GM12878 (cell line): ENCODE results near the gene MGLL. TPM values are rescaled to one million over a fixed set of nuclear protein-coding genes. Genes with fewer than 3 reads are reported as not detected.

ENCODE experiments used
- BMI1 ChIP-seq: fragments of 450-650 bp; IDR thresholded peaks from 2 replicates; pipeline ENCODE4 v1.6.1; 2016; ENCODE audit warnings: mild to moderate bottlenecking, moderate library complexity, borderline replicate concordance
- BRCA1 ChIP-seq: IDR thresholded peaks from 2 replicates; pipeline ENCODE4 v1.6.1; 2011; ENCODE audit warnings: low read depth, low read length, improper control_type of control experiment
- CTCF ChIP-seq, 3 experiments: IDR thresholded peaks in 2 of 3; conservative IDR thresholded peaks in 1 of 3; 2 replicates each; pipeline ENCODE4 v1.5.1; 2011; ENCODE audit warnings: low read depth in 3 of 3, low read length in 3 of 3, mild to moderate bottlenecking in 3 of 3, control low read depth in 2 of 3, moderate library complexity in 2 of 3, inconsistent platforms in 1 of 3, mixed read lengths in 1 of 3; ENCODE audit not compliant: control insufficient read depth in 2 of 3, insufficient read depth in 1 of 3; ENCODE audit errors: extremely low read depth in 1 of 3
- E2F8 ChIP-seq: fragments of 450-650 bp; IDR thresholded peaks from 2 replicates; pipeline ENCODE4 v1.6.1; 2018; ENCODE audit warnings: mild to moderate bottlenecking, low read depth, moderate library complexity; ENCODE audit not compliant: partially characterized antibody
- EED ChIP-seq: sonication (generic); IDR thresholded peaks from 2 replicates; pipeline ENCODE4 v1.6.1; 2016; ENCODE audit warnings: antibody characterized with exemption, low read depth
- EP300 ChIP-seq, 2 experiments: fragments of 150-350 bp in 1 of 2; IDR thresholded peaks; 2 replicates each; pipeline ENCODE4 v1.6.1; 2011 to 2012; ENCODE audit warnings: low read depth in 2 of 2, low read length in 2 of 2, borderline replicate concordance in 1 of 2, improper control_type of control experiment in 1 of 2, inconsistent platforms in 1 of 2; ENCODE audit not compliant: control insufficient read depth in 1 of 2
- ESRRA ChIP-seq: IDR thresholded peaks from 2 replicates; pipeline ENCODE4 v1.6.1; 2012; ENCODE audit warnings: mild to moderate bottlenecking, low read length, improper control_type of control experiment
- HDAC6 ChIP-seq: fragments of 200-600 bp; sonication (generic); IDR thresholded peaks from one replicate; pipeline ENCODE4 v1.8.0; 2017; ENCODE audit warnings: antibody characterized with exemption; ENCODE audit not compliant: unreplicated experiment
- IKZF2 ChIP-seq, 2 experiments: fragments of 450-650 bp; IDR thresholded peaks; 2 replicates each; pipeline ENCODE4 v1.6.1; 2017; ENCODE audit warnings: mild to moderate bottlenecking in 2 of 2, moderate library complexity in 2 of 2
- MXI1 ChIP-seq: fragments of 150-350 bp; IDR thresholded peaks from 2 replicates; pipeline ENCODE4 v1.6.1; 2011; ENCODE audit warnings: low read depth, mild to moderate bottlenecking, inconsistent platforms, low read length, improper control_type of control experiment
- NFXL1 ChIP-seq: fragments of 450-650 bp; IDR thresholded peaks from 2 replicates; pipeline ENCODE4 v1.6.1; 2017; ENCODE audit warnings: antibody characterized with exemption, mild to moderate bottlenecking, borderline replicate concordance
- NRF1 ChIP-seq: conservative IDR thresholded peaks from 2 replicates; pipeline ENCODE4 v1.6.1; 2011; ENCODE audit warnings: mild to moderate bottlenecking, low read depth, low read length, improper control_type of control experiment
- PBX3 ChIP-seq: IDR thresholded peaks from 2 replicates; pipeline ENCODE4 v1.6.1; 2011; ENCODE audit warnings: mild to moderate bottlenecking, low read depth, low read length, moderate library complexity; ENCODE audit not compliant: insufficient replicate concordance
- RELA ChIP-seq: fragments of 450-650 bp; IDR thresholded peaks from 2 replicates; pipeline ENCODE4 v1.8.0; 2014; ENCODE audit warnings: borderline replicate concordance; ENCODE audit not compliant: partially characterized antibody
- RFX5 ChIP-seq: IDR thresholded peaks from 2 replicates; pipeline ENCODE4 v1.6.1; 2011; ENCODE audit warnings: low read depth, low read length, improper control_type of control experiment
- SIX5 ChIP-seq: IDR thresholded peaks from 2 replicates; pipeline ENCODE4 v1.6.1; 2011; ENCODE audit warnings: mild to moderate bottlenecking, low read depth, low read length, moderate library complexity; ENCODE audit not compliant: severe bottlenecking
- SMARCA5 ChIP-seq: fragments of 450-650 bp; IDR thresholded peaks from 2 replicates; pipeline ENCODE4 v1.6.1; 2017; ENCODE audit warnings: mild to moderate bottlenecking
- SMC3 ChIP-seq: IDR thresholded peaks from 2 replicates; pipeline ENCODE4 v1.6.1; 2011; ENCODE audit warnings: low read length, improper control_type of control experiment, borderline replicate concordance
- SRF ChIP-seq, 2 experiments: IDR thresholded peaks; 2 replicates each; pipeline ENCODE4 v1.6.1; 2011; ENCODE audit warnings: low read depth in 2 of 2, low read length in 2 of 2, mild to moderate bottlenecking in 1 of 2, moderate library complexity in 1 of 2
- polyA plus RNA-seq, 11 experiments: library from polyadenylated mRNA; depleted of rRNA in 4 of 11; unstranded in 6 of 11; stranded (reverse) in 5 of 11; fragments of >200 nt; fragmentation: Nextera tagmentation in 4 of 11; fragmentation: Illumina TruSeq in 1 of 11; extraction: Ambion mirVana in 4 of 11; extraction: Trizol in 1 of 11; gene quantifications; 1 replicate in 1 of 11; 2 replicates in 10 of 11; pipeline versions ENCODE4 v1.2.1 to v1.2.3, GENCODE V29; 2011 to 2016; ENCODE audit warnings: inconsistent platforms in 2 of 11, missing spikeins in 2 of 11, low read depth in 1 of 11
- total RNA-seq, 4 experiments: library from RNA; depleted of rRNA in 3 of 4; stranded (reverse); fragments of >200 nt in 3 of 4; fragmentation: Illumina TruSeq in 1 of 4; extraction: Trizol in 1 of 4; gene quantifications; 2 replicates each; pipeline versions ENCODE4 v1.2.1 to v1.2.3, GENCODE V29; 2013 to 2021

MGLL gene
- total and polyA plus RNA-seq, 10 of the 15 experiments (the other 5 are each of a cell fraction or from before 2014, with no cell fraction given), result 44.9 to 177 (median 72.9) TPM

- TF ChIP-seq E2F8, result no peak
- peak; percentile 88 for TF ChIP-seq EED
- no peak for TF ChIP-seq HDAC6
- no peak for TF ChIP-seq BRCA1
- TF ChIP-seq RFX5, result no peak
- TF ChIP-seq SRF (IDR thresholded peaks at IDR 0.05; ENCODE audit: low read depth in 2 of 2, low read length in 2 of 2), result no peak
- TF ChIP-seq SMARCA5, result peak; percentile 75
- TF ChIP-seq SIX5, result peak; percentile 15
- TF ChIP-seq SMC3, result no peak
- TF ChIP-seq BMI1, result peak; percentile 56; the same call in 1 of the 2 replicates
- no peak for TF ChIP-seq NRF1
- peak; percentile 97 for TF ChIP-seq IKZF2 (IDR thresholded peaks at IDR 0.05)
- no peak for TF ChIP-seq PBX3
- TF ChIP-seq ESRRA, result no peak
- TF ChIP-seq MXI1, result peak; percentile 72
- TF ChIP-seq EP300 (IDR thresholded peaks at IDR 0.05; ENCODE audit: borderline replicate concordance in 1 of 2, control insufficient read depth in 1 of 2, low read depth in 2 of 2, low read length in 2 of 2), result peak; percentile 68; a peak in 2 of 4 replicates
- TF ChIP-seq NFXL1, result no peak
- TF ChIP-seq RELA, result peak; percentile 57
- peak in 2 of 3 experiments; percentile 11 to 15; a peak in 1 of 6 replicates for TF ChIP-seq CTCF (IDR thresholded peaks at IDR 0.05 in 2 of 3, conservative IDR thresholded peaks at IDR 0.05 in 1 of 3; ENCODE audit: control insufficient read depth in 2 of 3, extremely low read depth in 1 of 3, insufficient read depth in 1 of 3, low read depth in 3 of 3, low read length in 3 of 3)
Measured at GRCh38 chr3:127754411-127755304, 67.7 kb downstream of the MGLL start (continued).
